NOMO-1 (cell line): ENCODE measurements around the gene AOX1.
A peak's percentile ranks its signal among the peaks of the same experiment; 100 is the strongest.
"Not testable (repeated sequence)": the region's sequence is repeated elsewhere in the genome, so short reads cannot be mapped to it uniquely, and the experiment has no call there.

ENCODE experiments used
- DNase-seq, 2 experiments: peaks; one replicate each; lab custom pipeline; 2025; ENCODE audit not compliant: unreplicated experiment in 2 of 2; lab: John Stamatoyannopoulos, UW

The AOX1 gene

DNA sequence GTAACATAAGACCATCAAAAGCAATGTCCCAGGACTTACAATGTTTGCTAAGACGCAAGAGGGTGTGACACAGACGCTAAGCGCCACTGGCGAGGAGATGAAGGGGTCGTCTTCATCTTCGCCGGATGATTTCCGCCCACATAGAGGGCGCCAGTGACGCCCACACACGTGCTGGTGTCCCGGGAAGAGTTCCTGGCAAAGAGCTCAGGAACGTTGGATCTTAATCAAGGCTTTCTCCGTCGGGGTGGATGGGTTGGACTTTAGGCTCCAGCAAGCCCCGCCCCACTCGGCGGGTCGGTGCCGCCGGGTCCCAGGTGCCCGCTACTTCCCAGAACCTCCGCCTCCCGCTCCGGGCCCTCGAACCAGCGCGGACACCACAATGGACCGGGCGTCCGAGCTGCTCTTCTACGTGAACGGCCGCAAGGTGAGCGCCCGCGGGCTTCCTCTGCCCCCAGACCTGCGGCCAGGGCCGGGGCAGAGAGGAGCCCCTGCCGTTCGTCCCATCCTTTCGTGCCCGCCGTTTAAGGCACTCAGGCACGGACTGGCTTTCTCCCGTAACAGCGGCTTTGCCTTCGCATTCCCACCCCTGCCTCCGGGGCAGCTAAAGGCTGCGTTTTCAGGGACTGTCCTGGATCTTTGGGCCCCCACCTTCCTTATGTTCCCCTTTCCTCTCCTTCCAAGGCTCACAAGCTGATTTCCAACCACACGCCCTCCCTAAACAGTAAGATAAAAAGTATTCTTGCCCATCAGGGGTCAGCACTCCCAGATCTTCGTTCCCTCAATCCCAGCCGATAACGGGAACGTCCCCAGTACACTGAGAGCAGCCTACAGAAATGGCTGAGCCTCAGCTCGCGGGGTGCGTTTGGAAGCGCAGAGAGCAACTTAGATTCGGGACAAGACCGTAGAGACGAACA lies at the start of gene AOX1:
TSS of gene AOX1 (plus strand) at position 285 of the 914 bp plus-strand sequence. CDS start at position 380, 95 bp downstream.
- no peak for DNase-seq

- no peak for DNase-seq
Measured at GRCh38 chr2:200538139-200538538, 47.7 kb upstream of the AOX1 start.

- no peak for DNase-seq
Measured at GRCh38 chr2:200540793-200541192, 45.0 kb upstream of the AOX1 start.

DNA sequence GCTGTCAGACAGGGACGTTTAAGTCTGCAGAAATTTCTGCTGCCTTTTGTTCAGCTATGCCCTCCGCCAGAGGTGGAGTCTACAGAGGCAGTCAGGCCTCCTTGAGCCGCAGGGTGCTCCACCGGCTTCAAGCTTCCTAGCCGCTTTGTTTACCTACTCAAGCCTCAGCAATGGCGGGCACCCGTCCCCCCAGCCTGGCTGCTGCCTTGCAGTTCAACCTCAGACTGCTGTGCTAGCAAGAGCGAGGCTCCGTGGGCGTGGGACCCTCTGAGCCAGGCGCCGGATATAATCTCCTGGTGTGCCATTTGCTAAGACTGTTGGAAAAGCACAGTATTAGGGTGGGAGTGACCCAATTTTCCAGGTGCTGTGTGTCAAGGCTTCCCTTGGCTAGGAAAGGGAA lies 19.2 kb upstream of the AOX1 start:
- DNase-seq = not testable (repeated sequence)

GRCh38 chr2:200567932-200568331 lies 17.9 kb upstream of the AOX1 start:
- no peak for DNase-seq

DNA sequence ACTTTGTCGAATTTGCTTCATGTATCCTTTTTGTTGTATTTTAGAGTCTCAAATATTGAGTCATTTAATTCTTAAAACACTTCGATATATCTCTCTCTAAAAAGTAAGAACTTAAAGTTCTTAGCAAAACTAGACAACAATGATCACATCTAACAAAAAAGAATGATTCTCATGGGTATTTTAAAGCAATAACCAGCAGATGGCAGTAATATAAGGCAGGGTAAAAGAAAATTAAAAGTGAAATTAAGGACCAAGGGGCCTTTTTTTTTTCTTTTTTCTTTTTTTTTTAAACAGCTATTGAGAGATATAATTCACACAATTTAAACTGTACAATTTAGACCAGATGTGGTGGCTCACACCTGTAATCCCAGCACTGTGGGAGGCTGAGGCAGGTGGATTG lies 9.9 kb upstream of the AOX1 start:
- peak in 1 of 2 experiments; percentile 5 for DNase-seq

- no peak for DNase-seq
Measured at GRCh38 chr2:200577027-200577426, 8.8 kb upstream of the AOX1 start.

DNA sequence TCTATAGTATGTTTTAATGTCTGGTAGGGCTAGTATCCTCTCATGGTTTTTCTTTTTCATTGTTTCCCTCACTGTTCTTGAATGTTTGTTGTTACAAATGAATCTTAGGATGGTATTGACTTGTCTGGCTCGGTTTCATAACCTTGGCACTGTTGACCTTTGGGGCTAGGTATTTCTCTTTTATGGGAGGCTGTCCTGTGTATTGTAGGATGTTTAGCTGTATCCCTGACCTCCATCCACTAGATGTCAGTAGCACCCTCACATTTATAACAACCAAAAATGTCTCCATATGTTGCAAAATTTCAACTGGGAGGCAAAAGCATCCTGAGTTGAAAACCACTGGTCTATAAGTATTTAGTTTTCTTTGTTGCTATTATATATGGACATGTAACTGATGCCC lies 7.0 kb upstream of the AOX1 start:
- peak in 1 of 2 experiments; percentile 29 for DNase-seq

DNA sequence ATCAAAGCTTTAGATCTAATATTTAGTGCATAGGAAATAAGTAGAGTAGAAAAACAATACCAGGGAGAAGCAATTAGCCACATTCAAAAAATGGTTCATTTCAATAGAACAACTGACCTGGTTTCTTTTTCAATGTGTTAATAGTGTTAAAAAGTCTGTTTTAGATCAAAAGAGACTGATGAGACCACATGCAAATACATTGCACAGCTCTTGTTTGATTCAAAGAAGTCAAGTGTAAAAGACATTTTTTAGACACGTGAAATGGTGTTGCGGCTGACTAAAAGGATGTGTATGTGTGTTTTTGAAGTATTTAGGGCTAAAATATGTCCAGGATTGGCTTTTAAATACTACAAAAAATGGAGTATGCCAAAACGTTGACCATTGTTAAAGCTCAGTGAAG lies 1.2 kb upstream of the AOX1 start:
- DNase-seq = no peak

DNA sequence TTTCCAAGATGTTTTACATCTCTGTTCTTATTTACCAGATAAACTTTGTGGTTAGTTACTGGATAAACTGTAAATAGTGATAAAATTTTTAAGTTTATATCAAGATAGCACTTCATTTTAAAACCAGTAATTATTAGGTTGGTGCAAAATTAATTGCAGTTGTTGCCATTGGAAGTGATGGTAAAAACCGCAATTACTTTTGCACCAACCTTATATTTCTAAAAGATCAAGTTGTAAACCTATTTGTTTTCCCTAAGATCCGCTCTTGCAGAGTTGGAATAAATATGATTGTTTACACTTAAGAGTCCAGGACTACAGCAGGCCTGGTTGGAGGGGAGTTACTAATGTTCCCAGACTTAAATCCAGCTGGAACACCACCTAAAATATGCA lies 479 bp upstream of the AOX1 start:
- DNase-seq = no peak

DNA sequence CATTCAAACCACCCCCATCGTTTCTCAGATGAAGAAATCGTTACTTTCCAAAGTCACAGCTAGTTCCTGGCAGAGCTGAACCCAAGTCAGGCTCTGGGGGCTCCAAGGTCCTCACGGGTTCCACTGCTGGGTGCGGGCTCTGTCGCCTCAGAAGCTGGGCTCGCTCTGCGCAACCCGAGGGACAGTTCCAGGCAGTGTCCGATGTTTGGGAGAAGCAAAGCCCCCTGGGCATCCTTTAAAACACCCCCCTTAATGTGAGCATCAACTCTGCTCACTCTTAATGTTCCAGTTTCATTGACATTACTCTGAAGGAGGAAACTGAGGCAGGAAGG lies 796 bp downstream of the AOX1 start:
- DNase-seq = no peak

- no peak for DNase-seq
Measured at GRCh38 chr2:200587007-200587616, 1.3 kb downstream of the AOX1 start.

- no peak for DNase-seq
Measured at GRCh38 chr2:200588076-200588678, 2.4 kb downstream of the AOX1 start.

GRCh38 chr2:200590090-200590489 lies 4.3 kb downstream of the AOX1 start:
- DNase-seq = no peak

DNA sequence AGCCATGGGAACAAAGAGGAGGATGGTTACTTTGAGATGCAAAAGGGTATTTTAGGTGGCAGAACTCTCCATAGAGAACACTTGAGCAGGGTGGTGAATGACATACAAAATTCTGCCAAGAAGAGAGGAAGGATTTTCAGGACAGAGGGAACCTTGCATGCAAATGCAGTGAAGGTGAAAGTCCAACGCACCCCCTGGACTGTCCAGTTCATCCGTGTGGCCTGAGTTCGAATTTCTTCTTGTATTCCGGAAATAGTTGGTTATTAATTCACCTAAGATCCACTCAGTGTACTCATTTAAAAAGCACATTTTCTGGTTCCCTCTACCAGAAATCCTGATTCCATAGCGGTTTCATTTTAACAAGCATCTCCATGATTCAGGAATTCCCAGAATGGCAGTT lies 5.5 kb downstream of the AOX1 start:
- no peak for DNase-seq

- DNase-seq = peak in 1 of 2 experiments; percentile 15
Measured at GRCh38 chr2:200592406-200593075, 6.7 kb downstream of the AOX1 start.

DNA sequence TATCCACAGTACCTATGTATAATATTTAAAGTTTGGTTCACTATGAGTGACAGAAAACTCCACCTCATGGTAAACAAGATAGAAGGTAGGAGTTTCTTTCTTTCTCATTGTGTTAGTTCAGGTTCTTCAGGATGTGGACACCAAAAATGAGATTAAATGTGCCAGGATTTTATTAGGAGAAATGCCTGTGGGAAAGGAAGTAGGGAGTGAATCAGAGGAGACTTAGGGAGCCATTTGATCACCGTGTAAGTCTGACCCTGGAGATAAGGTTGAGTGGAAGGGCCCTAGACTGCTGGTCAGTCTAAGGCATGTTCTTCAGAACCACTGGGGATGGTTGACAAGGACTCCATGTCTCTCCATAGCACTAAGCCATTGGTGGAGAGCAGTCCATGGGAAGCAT lies 8.1 kb downstream of the AOX1 start:
- no peak for DNase-seq

- no peak for DNase-seq
Measured at GRCh38 chr2:200595913-200596312, 10.1 kb downstream of the AOX1 start.

GRCh38 chr2:200596774-200597570 lies 11.2 kb downstream of the AOX1 start:
- DNase-seq = no peak

DNA sequence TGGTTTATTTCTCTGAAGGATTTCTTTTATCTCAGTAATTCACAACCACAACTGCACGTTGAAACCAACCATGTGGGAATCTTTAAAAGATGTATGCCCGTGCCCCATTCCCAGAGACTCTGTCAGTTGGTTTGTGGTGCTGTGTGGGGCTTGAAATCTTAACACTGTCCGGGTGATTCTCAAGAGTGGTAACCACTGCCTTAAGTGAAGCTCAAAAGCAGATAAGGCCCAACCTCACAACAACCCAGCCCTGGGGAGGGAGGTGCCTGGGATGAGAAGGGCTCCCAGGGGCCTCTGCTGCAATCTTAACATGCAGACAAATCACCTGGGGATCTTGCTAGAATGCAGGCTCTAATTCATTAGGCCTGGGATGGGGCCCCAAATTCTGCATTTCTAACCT lies 13.4 kb downstream of the AOX1 start:
- no peak for DNase-seq
